Naive B cell (primary cell): Measurements from ENCODE around the gene WBP4. TPM values are rescaled to one million over a fixed set of nuclear protein-coding genes. Genes with fewer than 3 reads are reported as not detected.

Source experiments
- ATAC-seq, 2 donors: fragments of 150-1000 bp; cut with Tn5 transposase; 2 replicates each; pipeline ENCODE4 v1.10.0; 2021; ENCODE audit warnings: low read depth in 2 of 2, mild to moderate bottlenecking in 2 of 2, moderate library complexity in 2 of 2
- DNase-seq: peaks from one replicate; pipeline ENCODE4 v3.0.0; 2022
- H3K27ac Mint-ChIP-seq, 6 donors: one replicate each; pipeline ENCODE4 v1.8.0; 2020 to 2022; ENCODE audit warnings: mild to moderate bottlenecking in 6 of 6, mixed read lengths in 6 of 6, moderate library complexity in 5 of 6, inconsistent platforms in 2 of 6
- H3K27me3 Mint-ChIP-seq, 3 donors: one replicate each; pipeline ENCODE4 v1.8.0; 2021 to 2022; ENCODE audit warnings: mixed read lengths in 3 of 3, mild to moderate bottlenecking in 1 of 3
- H3K36me3 Mint-ChIP-seq, 2 donors: one replicate each; pipeline ENCODE4 v1.8.0; 2020 to 2022; ENCODE audit warnings: mixed read lengths in 2 of 2, inconsistent platforms in 1 of 2, mild to moderate bottlenecking in 1 of 2
- H3K4me1 Mint-ChIP-seq, 3 donors: one replicate each; pipeline ENCODE4 v1.8.0; 2020 to 2022; ENCODE audit warnings: mixed read lengths in 3 of 3, inconsistent platforms in 1 of 3, mild to moderate bottlenecking in 1 of 3, moderate library complexity in 1 of 3
- H3K4me3 Mint-ChIP-seq, 8 donors: one replicate each; pipeline ENCODE4 v1.8.0; 2020 to 2022; ENCODE audit warnings: mild to moderate bottlenecking in 8 of 8, mixed read lengths in 8 of 8, moderate library complexity in 8 of 8, inconsistent platforms in 2 of 8
- H3K9me3 Mint-ChIP-seq, 7 donors: one replicate each; pipeline ENCODE4 v1.8.0; 2020 to 2022; ENCODE audit warnings: mixed read lengths in 7 of 7, mild to moderate bottlenecking in 5 of 7, inconsistent platforms in 2 of 7, moderate library complexity in 1 of 7
- polyA plus RNA-seq, 6 donors: library from polyadenylated mRNA; unstranded; fragments of 300-500 nt; fragmentation: Illumina TruSeq; gene quantifications; one replicate each; pipeline ENCODE4 v1.2.3, GENCODE V29; 2021; ENCODE audit warnings: low read depth in 6 of 6

Gene WBP4
- 1 to 10 TPM; 3.8 to 4.7 (median 4.2) TPM for polyA plus RNA-seq

GRCh38 chr13:41061075-41061913 lies at the start of gene WBP4:
WBP4 (plus strand) TSS chr13:41061509; CDS start chr13:41061674, 165 bp downstream.
- ATAC-seq (peak; percentile 70 to 72), DNase-seq (peak; percentile 91)
- Mint-ChIP-seq H3K27me3 (peaks cover 0 to 11% (median 0%) of the 10 kb centered on the region in 3 donors), H3K4me3 (peak within 1 kb of the TSS; percentile 99 to 100 (median 100)), H3K9me3 (peaks cover 0 to 13% (median 0%) of the 10 kb centered on the region in 7 donors), H3K4me1 (peaks cover 33 to 55% (median 38%) of the 10 kb centered on the region in 3 donors), H3K36me3 (peaks cover 10 to 12% of the 10 kb centered on the region in 2 donors), H3K27ac (peak within 1 kb of the TSS; percentile 99 to 100 (median 100))

- H3K27ac Mint-ChIP-seq, result peak overlapping the region in 3 of 6 donors; percentile 23 to 69 (median 57)
- peak overlapping the region in 4 of 8 donors; percentile 12 to 62 (median 35) for H3K4me3 Mint-ChIP-seq
- peaks cover 0 to 1% (median 0%) of the 10 kb centered on the region in 7 donors for H3K9me3 Mint-ChIP-seq
- peaks cover 0 to 4% of the 10 kb centered on the region in 2 donors for H3K36me3 Mint-ChIP-seq
- peaks cover 58 to 79% (median 59%) of the 10 kb centered on the region in 3 donors for H3K4me1 Mint-ChIP-seq
- ATAC-seq (no peak), DNase-seq (no peak)
- H3K27me3 Mint-ChIP-seq, result no peaks in the 10 kb centered on the region
Observed at GRCh38 chr13:41012536-41012935, 48.8 kb upstream of the WBP4 start.

- H3K4me3 Mint-ChIP-seq, result peak overlapping the region; percentile 51 to 94 (median 89)
- peaks cover 0 to 4% of the 10 kb centered on the region in 2 donors for H3K36me3 Mint-ChIP-seq
- no peak for ATAC-seq
- H3K27ac Mint-ChIP-seq, result peak overlapping the region in 5 of 6 donors; percentile 0 to 99 (median 72)
- no peaks in the 10 kb centered on the region for H3K9me3 Mint-ChIP-seq
- H3K4me1 Mint-ChIP-seq, result peaks cover 49 to 66% (median 53%) of the 10 kb centered on the region in 3 donors
- no peaks in the 10 kb centered on the region for H3K27me3 Mint-ChIP-seq
- DNase-seq, result no peak
Observed at GRCh38 chr13:41013835-41014234, 47.5 kb upstream of the WBP4 start.

- H3K9me3 Mint-ChIP-seq, result no peaks in the 10 kb centered on the region
- peaks cover 45 to 60% (median 52%) of the 10 kb centered on the region in 3 donors for H3K4me1 Mint-ChIP-seq
- peaks cover 0 to 4% of the 10 kb centered on the region in 2 donors for H3K36me3 Mint-ChIP-seq
- H3K27me3 Mint-ChIP-seq, result no peaks in the 10 kb centered on the region
- peak overlapping the region; percentile 87 to 99 (median 92) for H3K27ac Mint-ChIP-seq
- ATAC-seq (no peak), DNase-seq (no peak)
- H3K4me3 Mint-ChIP-seq, result peak overlapping the region; percentile 84 to 94 (median 90)
Observed at GRCh38 chr13:41015920-41016319, 45.4 kb upstream of the WBP4 start.

GRCh38 chr13:41017159-41017558 lies 44.1 kb upstream of the WBP4 start:
- ATAC-seq (peak; percentile 32 to 40), DNase-seq (peak; percentile 28)
- Mint-ChIP-seq H3K27me3 (no peaks in the 10 kb centered on the region), H3K4me3 (peak overlapping the region; percentile 89 to 97 (median 92)), H3K9me3 (no peaks in the 10 kb centered on the region), H3K27ac (peak overlapping the region; percentile 89 to 99 (median 98)), H3K36me3 (peaks cover 0 to 4% of the 10 kb centered on the region in 2 donors), H3K4me1 (peaks cover 43 to 49% (median 48%) of the 10 kb centered on the region in 3 donors)

- no peaks in the 10 kb centered on the region for H3K27me3 Mint-ChIP-seq
- peaks cover 0 to 4% of the 10 kb centered on the region in 2 donors for H3K36me3 Mint-ChIP-seq
- H3K4me1 Mint-ChIP-seq, result peaks cover 42 to 48% (median 42%) of the 10 kb centered on the region in 3 donors
- DNase-seq (no peak), ATAC-seq (no peak)
- peak overlapping the region; percentile 89 to 97 (median 92) for H3K4me3 Mint-ChIP-seq
- no peaks in the 10 kb centered on the region for H3K9me3 Mint-ChIP-seq
- peak overlapping the region; percentile 89 to 99 (median 98) for H3K27ac Mint-ChIP-seq
Observed at GRCh38 chr13:41017817-41018601, 43.3 kb upstream of the WBP4 start.

GRCh38 chr13:41018602-41018948 lies 42.7 kb upstream of the WBP4 start:
- Mint-ChIP-seq H3K27ac (peak overlapping the region; percentile 94 to 99 (median 98)), H3K27me3 (no peaks in the 10 kb centered on the region), H3K9me3 (no peaks in the 10 kb centered on the region), H3K4me3 (peak overlapping the region; percentile 81 to 97 (median 92)), H3K36me3 (peaks cover 0 to 4% of the 10 kb centered on the region in 2 donors), H3K4me1 (peaks cover 38 to 44% (median 39%) of the 10 kb centered on the region in 3 donors)
- no peak for DNase-seq
- no peak for ATAC-seq

- Mint-ChIP-seq H3K27ac (peak within 1 kb of the TSS; percentile 96 to 99 (median 98)), H3K27me3 (no peaks in the 10 kb centered on the region), H3K4me3 (peak within 1 kb of the TSS; percentile 89 to 97 (median 92)), H3K4me1 (peaks cover 35 to 41% (median 35%) of the 10 kb centered on the region in 3 donors), H3K36me3 (peaks cover 0 to 4% of the 10 kb centered on the region in 2 donors), H3K9me3 (no peaks in the 10 kb centered on the region)
- peak; percentile 92 for ATAC-seq
- peak; percentile 81 for DNase-seq
Observed at GRCh38 chr13:41019011-41019487, 42.3 kb upstream of the WBP4 start, which contains the start of gene ELF1. ELF1 (minus strand) TSS chr13:41019316; CDS start chr13:40982054, 37,262 bp downstream.

GRCh38 chr13:41019578-41020347 lies 41.5 kb upstream of the WBP4 start:
- DNase-seq (no peak), ATAC-seq (no peak)
- peak overlapping the region in 4 of 6 donors; percentile 97 to 99 (median 98) for H3K27ac Mint-ChIP-seq
- peak overlapping the region in 6 of 8 donors; percentile 30 to 95 (median 90) for H3K4me3 Mint-ChIP-seq
- H3K36me3 Mint-ChIP-seq, result peaks cover 0 to 4% of the 10 kb centered on the region in 2 donors
- H3K9me3 Mint-ChIP-seq, result no peaks in the 10 kb centered on the region
- no peaks in the 10 kb centered on the region for H3K27me3 Mint-ChIP-seq
- peaks cover 33 to 39% (median 35%) of the 10 kb centered on the region in 3 donors for H3K4me1 Mint-ChIP-seq

GRCh38 chr13:41025518-41025917 lies 35.8 kb upstream of the WBP4 start:
- DNase-seq (no peak), ATAC-seq (no peak)
- H3K9me3 Mint-ChIP-seq, result no peaks in the 10 kb centered on the region
- no peak overlapping the region for H3K4me3 Mint-ChIP-seq
- H3K36me3 Mint-ChIP-seq, result peaks cover 0 to 6% of the 10 kb centered on the region in 2 donors
- no peaks in the 10 kb centered on the region for H3K27me3 Mint-ChIP-seq
- H3K27ac Mint-ChIP-seq, result peak overlapping the region in 4 of 6 donors; percentile 21 to 85 (median 50)
- peaks cover 17 to 35% (median 24%) of the 10 kb centered on the region in 3 donors for H3K4me1 Mint-ChIP-seq

GRCh38 chr13:41026788-41027187 lies 34.5 kb upstream of the WBP4 start:
- ATAC-seq, result no peak
- Mint-ChIP-seq H3K4me3 (no peak overlapping the region), H3K36me3 (peaks cover 0 to 6% of the 10 kb centered on the region in 2 donors), H3K4me1 (peaks cover 17 to 28% (median 21%) of the 10 kb centered on the region in 3 donors), H3K9me3 (no peaks in the 10 kb centered on the region), H3K27me3 (no peaks in the 10 kb centered on the region), H3K27ac (peak overlapping the region in 2 of 6 donors; percentile 47 to 58)
- DNase-seq, result no peak

GRCh38 chr13:41028051-41028450 lies 33.3 kb upstream of the WBP4 start:
- peaks cover 17 to 26% (median 20%) of the 10 kb centered on the region in 3 donors for H3K4me1 Mint-ChIP-seq
- H3K9me3 Mint-ChIP-seq, result no peaks in the 10 kb centered on the region
- no peak overlapping the region for H3K4me3 Mint-ChIP-seq
- H3K36me3 Mint-ChIP-seq, result peaks cover 0 to 6% of the 10 kb centered on the region in 2 donors
- ATAC-seq, result no peak
- no peaks in the 10 kb centered on the region for H3K27me3 Mint-ChIP-seq
- H3K27ac Mint-ChIP-seq, result no peak overlapping the region
- DNase-seq, result no peak
